GM19397 (cell line): ENCODE measurements around the gene AOPEP.

Source experiments
- ATAC-seq: cut with Tn5 transposase; IDR thresholded peaks from one replicate; pipeline ENCODE4 v1.9.1; 2021; ENCODE audit warnings: mild to moderate bottlenecking, moderate library complexity; ENCODE audit not compliant: unreplicated experiment

AOPEP gene

GRCh38 chr9:94911986-94912635 lies 185.6 kb downstream of the AOPEP start:
- no peak for ATAC-seq

DNA sequence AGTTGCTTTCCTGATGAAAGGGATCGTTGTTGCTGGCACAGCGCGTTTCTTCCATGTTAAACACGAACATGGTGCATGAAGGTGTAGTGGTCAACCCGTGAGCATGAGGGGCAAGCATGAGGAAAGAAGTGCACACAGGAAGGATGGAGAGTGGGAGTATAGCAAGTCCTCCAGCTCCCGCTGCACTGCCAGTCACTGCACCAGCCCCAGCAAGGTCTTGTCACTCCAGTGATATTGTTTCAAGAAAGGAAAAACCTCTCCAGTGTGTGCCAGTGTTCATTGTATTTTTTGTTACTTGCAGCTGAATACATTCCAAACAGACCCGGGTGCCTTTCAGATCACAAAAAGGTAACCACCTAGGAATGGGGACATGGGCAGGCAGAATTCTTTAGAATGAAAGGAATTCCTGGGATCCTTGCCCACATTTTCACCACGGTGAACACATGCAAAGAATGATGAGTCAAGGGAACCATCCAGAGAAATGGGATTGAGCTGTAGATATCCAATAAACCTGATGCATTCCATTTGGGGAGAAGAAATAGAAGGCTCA lies 186.3 kb downstream of the AOPEP start:
- ATAC-seq = no peak

DNA sequence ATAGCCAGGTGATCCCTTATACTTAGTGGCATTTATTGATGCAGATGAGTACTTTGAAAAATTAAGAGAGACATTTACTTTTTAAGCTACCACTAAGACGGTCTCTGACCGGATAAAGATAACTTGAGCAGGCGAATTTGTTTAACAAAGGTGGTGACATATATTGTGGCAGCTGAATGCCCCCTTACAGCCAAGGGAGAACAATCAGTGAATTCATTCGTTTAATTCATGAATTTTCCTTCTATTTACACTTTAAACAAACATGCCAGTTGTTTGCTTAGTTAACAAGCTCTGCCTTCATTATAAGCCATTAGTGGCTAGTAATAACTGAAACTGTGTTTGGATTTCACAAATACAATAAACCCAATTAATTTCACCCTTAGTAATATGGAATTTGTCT lies 187.1 kb downstream of the AOPEP start:
- ATAC-seq = no peak

GRCh38 chr9:94915476-94916450 lies 189.3 kb downstream of the AOPEP start:
- ATAC-seq = no peak

- no peak for ATAC-seq
These were observed 190.5 kb downstream of the AOPEP start for GRCh38 chr9:94916956-94917355.

- ATAC-seq = no peak
These were observed 191.7 kb downstream of the AOPEP start for GRCh38 chr9:94918038-94918753.

DNA sequence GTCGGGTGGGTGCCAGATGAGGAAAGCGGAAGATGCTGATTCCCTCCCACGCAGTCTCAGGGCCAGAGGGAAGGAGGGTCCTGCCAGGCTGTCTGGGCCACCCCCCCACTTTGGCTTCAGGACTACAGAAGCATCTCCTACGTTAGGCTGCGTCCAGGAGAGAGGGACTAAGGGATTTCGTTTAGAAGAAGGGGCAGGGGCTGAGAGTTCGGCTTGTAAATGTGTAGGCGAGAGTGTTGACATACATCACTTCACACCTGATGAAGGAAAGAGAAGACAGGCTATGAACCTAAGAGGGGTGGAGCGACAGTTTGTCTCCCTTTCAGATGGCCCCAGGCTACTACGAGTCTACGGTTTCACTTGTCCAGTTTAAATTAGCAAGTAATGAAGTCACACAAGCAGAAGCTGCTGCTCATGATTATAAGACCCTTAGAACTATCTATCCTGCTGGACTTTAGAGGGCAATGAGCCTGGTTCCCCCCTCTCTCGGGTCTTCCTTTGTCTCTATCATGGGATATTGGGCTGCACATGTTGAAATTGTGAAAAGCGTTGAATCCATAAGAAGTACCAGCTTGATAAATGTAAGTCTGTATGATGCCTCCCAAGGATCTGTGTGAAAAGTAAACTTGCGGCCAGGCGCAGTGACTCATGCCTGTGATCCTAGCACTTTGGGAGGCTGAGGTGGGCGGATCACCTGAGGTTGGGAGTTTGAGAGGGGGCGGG lies 193.0 kb downstream of the AOPEP start:
- no peak for ATAC-seq

- no peak for ATAC-seq
These were observed 194.1 kb downstream of the AOPEP start for GRCh38 chr9:94920420-94921091.

DNA sequence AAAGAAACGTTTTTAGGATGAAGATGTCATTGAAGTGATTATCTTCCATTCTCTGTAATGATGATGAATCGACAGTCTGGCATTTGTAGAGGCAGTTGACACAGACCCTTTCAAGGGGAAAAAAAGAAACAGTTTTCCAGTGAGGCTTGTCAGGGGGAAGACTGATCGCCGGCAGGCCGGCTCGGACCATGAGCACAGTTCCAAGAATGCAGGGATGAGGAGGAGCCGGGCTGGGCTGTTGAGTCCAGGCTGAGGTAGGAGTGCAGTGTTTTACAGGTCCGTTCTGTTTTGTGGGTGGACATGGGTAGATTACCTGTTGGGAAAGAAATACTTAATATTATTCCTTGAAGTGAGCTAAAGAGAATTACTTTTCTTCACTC lies 194.6 kb downstream of the AOPEP start:
- ATAC-seq = no peak

DNA sequence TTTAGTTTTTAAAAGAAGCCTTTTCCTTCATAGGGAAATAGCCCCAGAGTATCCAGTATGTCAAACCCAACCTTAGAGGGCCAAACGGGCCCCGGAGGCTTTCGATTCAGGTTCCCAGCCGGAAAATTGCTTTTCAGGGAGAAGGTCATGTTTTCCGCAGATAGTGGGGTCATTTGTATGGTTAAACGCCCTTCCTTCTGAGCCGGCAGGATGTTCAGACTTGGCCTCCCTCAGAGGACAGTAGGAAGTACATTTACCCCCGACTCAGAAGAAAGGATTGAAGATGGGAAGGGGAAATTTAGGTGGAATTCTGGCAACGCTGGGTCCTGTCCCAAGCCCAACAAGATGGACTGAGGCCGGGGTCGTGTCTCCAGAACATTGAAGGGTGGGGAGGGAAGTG lies 195.2 kb downstream of the AOPEP start:
- ATAC-seq = no peak

GRCh38 chr9:94922098-94922607 lies 195.7 kb downstream of the AOPEP start:
- ATAC-seq = no peak

DNA sequence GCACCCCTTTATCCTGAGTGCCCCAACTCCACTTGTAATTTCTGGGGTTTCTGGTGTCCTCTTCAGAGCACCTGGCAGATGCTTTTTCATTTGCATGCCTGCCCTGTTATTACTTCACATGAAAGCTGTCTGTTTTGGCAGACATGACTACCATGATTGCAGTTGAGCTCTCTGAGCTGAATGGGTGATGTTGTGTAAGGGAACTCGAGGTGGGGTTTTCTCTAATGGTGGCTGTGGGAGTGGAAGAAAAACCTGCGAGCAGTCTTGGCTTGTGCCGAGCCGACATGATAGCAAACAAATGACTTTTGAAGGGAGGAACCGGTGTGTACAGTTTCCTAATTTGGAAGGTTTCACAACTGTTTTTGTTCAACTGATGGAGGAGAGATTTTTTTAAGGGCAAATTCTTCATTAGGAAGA lies 196.2 kb downstream of the AOPEP start:
- ATAC-seq = no peak

- no peak for ATAC-seq
These were observed 197.0 kb downstream of the AOPEP start for GRCh38 chr9:94923326-94924089.

- ATAC-seq = no peak
These were observed 199.4 kb downstream of the AOPEP start for GRCh38 chr9:94925751-94926430.

DNA sequence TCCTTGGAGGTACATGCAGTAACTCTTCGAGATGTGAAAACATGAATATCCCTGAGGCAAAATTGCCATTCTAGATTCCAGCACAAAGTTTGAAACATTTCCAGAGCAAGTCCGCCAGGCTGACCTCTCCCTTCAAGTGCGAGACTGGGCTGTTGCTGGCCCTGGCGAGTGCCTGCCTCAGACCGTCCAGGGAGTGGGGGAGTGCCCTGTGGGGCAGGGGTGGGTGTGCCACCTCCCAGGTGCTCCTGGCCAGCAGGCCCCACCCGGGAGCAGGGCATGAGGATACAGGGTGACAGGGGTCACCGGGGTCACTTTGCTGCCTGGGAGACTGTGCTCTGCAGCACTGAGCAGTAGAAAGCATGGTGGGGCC lies 199.9 kb downstream of the AOPEP start:
- ATAC-seq = no peak

DNA sequence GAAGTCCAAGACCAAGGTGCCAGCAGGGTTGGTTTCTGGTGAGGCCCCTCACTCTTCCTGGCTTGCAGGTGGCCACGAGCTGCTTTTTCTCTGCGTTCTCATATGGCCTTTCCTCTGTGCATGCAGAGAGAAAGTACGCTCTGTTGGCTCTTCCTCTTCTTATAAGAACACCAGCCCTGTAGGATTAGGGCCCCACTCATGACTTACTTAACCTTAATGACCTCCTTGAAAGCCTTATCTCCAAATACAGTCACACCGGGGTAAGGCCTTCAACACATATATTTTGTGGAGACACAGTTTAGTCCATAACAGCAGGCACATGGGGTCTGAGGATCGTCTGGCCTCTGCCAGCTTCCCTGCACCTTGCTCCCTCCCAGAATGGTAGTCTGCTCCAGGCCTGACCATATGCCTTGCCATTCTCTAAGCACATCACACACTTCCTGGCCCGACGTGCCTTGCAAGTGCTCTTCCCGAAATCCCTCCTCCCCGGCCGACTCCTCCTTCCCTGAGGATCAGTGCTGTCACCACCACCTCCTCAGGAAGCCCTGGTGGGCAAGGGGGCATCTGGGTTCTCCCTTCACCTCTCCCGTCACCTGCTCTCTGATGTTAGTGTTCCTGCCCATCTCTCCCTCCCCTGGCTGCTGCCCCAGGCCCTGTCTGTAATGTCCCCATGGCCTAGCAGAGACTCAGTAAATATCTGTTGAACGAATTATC lies 200.7 kb downstream of the AOPEP start:
- ATAC-seq = no peak

- no peak for ATAC-seq
These were observed 201.5 kb downstream of the AOPEP start for GRCh38 chr9:94927762-94928670.
